Measurements from ENCODE around the gene LRIT2.
"Not testable (repeated sequence)": the region's sequence is repeated elsewhere in the genome, so short reads cannot be mapped to it uniquely, and the experiment has no call there.

Gene LRIT2

GRCh38 chr10:84172467-84173356 lies 52.6 kb downstream of the LRIT2 start:
- Mint-ChIP-seq H3K4me1 (ENCODE audit: low read depth) (peaks cover 10% of the 10 kb centered on the region), H3K27me3 (no peaks in the 10 kb centered on the region), H3K27ac (no peak overlapping the region), H3K36me3 (ENCODE audit: low read depth) (no peaks in the 10 kb centered on the region), H3K4me3 (no peak overlapping the region), H3K9me3 (no peaks in the 10 kb centered on the region)

GRCh38 chr10:84171700-84172466 lies 53.5 kb downstream of the LRIT2 start:
- not testable (repeated sequence) for H3K9me3 Mint-ChIP-seq; H3K4me3 Mint-ChIP-seq; H3K27me3 Mint-ChIP-seq; H3K36me3 Mint-ChIP-seq (ENCODE audit: low read depth); H3K27ac Mint-ChIP-seq; H3K4me1 Mint-ChIP-seq (ENCODE audit: low read depth)

GRCh38 chr10:84171237-84171636 lies 54.1 kb downstream of the LRIT2 start:
- not testable (repeated sequence) for H3K36me3 Mint-ChIP-seq (ENCODE audit: low read depth); H3K9me3 Mint-ChIP-seq; H3K4me1 Mint-ChIP-seq (ENCODE audit: low read depth); H3K27me3 Mint-ChIP-seq
- H3K4me3 Mint-ChIP-seq, result peak overlapping the region; percentile 10
- peak overlapping the region; percentile 21 for H3K27ac Mint-ChIP-seq
